Neural progenitor cell (in vitro differentiated cells): ENCODE results near the gene PIWIL4. TPM values are rescaled to one million over a fixed set of nuclear protein-coding genes. Genes with fewer than 3 reads are reported as not detected.

Experiments
- DNase-seq: peaks from one replicate; pipeline ENCODE4 v3.0.0-alpha.2; 2016; ENCODE audit warnings: low spot score
- H2AFZ ChIP-seq: fragments of 200-600 bp; sonication (generic); replicated peaks from 2 replicates; pipeline ENCODE4 v1.6.1; 2016; ENCODE audit warnings: antibody characterized with exemption
- H3F3A ChIP-seq: fragments of 200-600 bp; sonication (generic); 2 replicates; pipeline ENCODE4 v1.6.1; 2016; ENCODE audit warnings: antibody characterized with exemption, low read depth
- H3K27ac ChIP-seq: fragments of 200-600 bp; sonication (generic); 2 replicates; pipeline ENCODE4 v1.5.1; 2016; ENCODE audit warnings: mild to moderate bottlenecking
- H3K27me3 ChIP-seq: fragments of 200-600 bp; sonication (generic); 2 replicates; pipeline ENCODE4 v1.6.1; 2016; ENCODE audit warnings: mild to moderate bottlenecking, moderate library complexity
- H3K36me3 ChIP-seq: fragments of 200-600 bp; sonication (generic); 2 replicates; pipeline ENCODE4 v1.5.1; 2016
- H3K4me1 ChIP-seq: fragments of 200-600 bp; sonication (generic); 2 replicates; pipeline ENCODE4 v1.6.1; 2016; ENCODE audit warnings: mixed run types
- H3K4me2 ChIP-seq: fragments of 200-600 bp; sonication (generic); 2 replicates; pipeline ENCODE4 v1.6.1; 2016
- H3K4me3 ChIP-seq: fragments of 200-600 bp; sonication (generic); 2 replicates; pipeline ENCODE4 v1.5.1; 2016
- H3K79me2 ChIP-seq: fragments of 200-600 bp; sonication (generic); 2 replicates; pipeline ENCODE4 v1.6.1; 2016; ENCODE audit warnings: low read depth
- H3K9ac ChIP-seq: fragments of 200-600 bp; sonication (generic); 2 replicates; pipeline ENCODE4 v1.6.1; 2016
- H3K9me3 ChIP-seq: fragments of 200-600 bp; sonication (generic); 2 replicates; pipeline ENCODE4 v1.5.1; 2016; ENCODE audit warnings: low read depth
- H4K20me1 ChIP-seq: fragments of 200-600 bp; sonication (generic); 2 replicates; pipeline ENCODE4 v1.6.1; 2016; ENCODE audit warnings: low read depth
- H3K27ac Mint-ChIP-seq: 3 replicates; pipeline ENCODE4 v1.8.0; 2021; ENCODE audit warnings: mixed read lengths
- H3K27me3 Mint-ChIP-seq: 2 replicates; pipeline ENCODE4 v1.8.0; 2022; ENCODE audit warnings: low read depth, mild to moderate bottlenecking, inconsistent platforms, moderate library complexity, mixed read lengths; ENCODE audit not compliant: insufficient read depth
- H3K36me3 Mint-ChIP-seq: 3 replicates; pipeline ENCODE4 v1.8.0; 2021; ENCODE audit warnings: mixed read lengths
- H3K4me1 Mint-ChIP-seq: 3 replicates; pipeline ENCODE4 v1.8.0; 2021; ENCODE audit warnings: mixed read lengths
- H3K4me3 Mint-ChIP-seq: 3 replicates; pipeline ENCODE4 v1.8.0; 2021; ENCODE audit warnings: mild to moderate bottlenecking, moderate library complexity, mixed read lengths
- H3K9me3 Mint-ChIP-seq: 3 replicates; pipeline ENCODE4 v1.8.0; 2020; ENCODE audit warnings: mixed read lengths
- EZH2 ChIP-seq: fragments of 200-600 bp; sonication (generic); IDR thresholded peaks from 2 replicates; pipeline ENCODE4 v1.6.1; 2017; ENCODE audit warnings: antibody characterized with exemption, mild to moderate bottlenecking, moderate library complexity
- EZH2phosphoT487 ChIP-seq: fragments of 200-600 bp; sonication (generic); IDR thresholded peaks from 2 replicates; pipeline ENCODE4 v1.6.1; 2017; ENCODE audit warnings: antibody characterized with exemption
- total RNA-seq: library from RNA; depleted of rRNA; stranded (reverse); fragments of >200 nt; gene quantifications from 2 replicates; pipeline ENCODE4 v1.2.3, GENCODE V29; 2015; ENCODE audit warnings: low replicate concordance
- TF ChIP-seq, protein P1 (sequence below): fragments of 200-600 bp; sonication (generic); IDR thresholded peaks from 2 replicates; pipeline ENCODE4 v1.5.1; 2017; ENCODE audit warnings: antibody characterized with exemption, mild to moderate bottlenecking

The PIWIL4 gene
- total RNA-seq, 1 donor from 2014 or later = 1.3 TPM

- TF ChIP-seq EZH2 (no peak), EZH2phosphoT487 (no peak)
- TF ChIP-seq, protein P1, sequence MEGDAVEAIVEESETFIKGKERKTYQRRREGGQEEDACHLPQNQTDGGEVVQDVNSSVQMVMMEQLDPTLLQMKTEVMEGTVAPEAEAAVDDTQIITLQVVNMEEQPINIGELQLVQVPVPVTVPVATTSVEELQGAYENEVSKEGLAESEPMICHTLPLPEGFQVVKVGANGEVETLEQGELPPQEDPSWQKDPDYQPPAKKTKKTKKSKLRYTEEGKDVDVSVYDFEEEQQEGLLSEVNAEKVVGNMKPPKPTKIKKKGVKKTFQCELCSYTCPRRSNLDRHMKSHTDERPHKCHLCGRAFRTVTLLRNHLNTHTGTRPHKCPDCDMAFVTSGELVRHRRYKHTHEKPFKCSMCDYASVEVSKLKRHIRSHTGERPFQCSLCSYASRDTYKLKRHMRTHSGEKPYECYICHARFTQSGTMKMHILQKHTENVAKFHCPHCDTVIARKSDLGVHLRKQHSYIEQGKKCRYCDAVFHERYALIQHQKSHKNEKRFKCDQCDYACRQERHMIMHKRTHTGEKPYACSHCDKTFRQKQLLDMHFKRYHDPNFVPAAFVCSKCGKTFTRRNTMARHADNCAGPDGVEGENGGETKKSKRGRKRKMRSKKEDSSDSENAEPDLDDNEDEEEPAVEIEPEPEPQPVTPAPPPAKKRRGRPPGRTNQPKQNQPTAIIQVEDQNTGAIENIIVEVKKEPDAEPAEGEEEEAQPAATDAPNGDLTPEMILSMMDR = no peak
- H3K36me3 ChIP-seq = no peaks in the 10 kb centered on the region
- peaks cover 2% of the 10 kb centered on the region for H3K27me3 Mint-ChIP-seq
- H3K27me3 ChIP-seq = no peaks in the 10 kb centered on the region
- no peaks in the 10 kb centered on the region for H3F3A ChIP-seq
- no peaks in the 10 kb centered on the region for H3K4me1 ChIP-seq
- no peaks in the 10 kb centered on the region for H4K20me1 ChIP-seq
- no peak overlapping the region for H3K4me3 ChIP-seq
- no peaks in the 10 kb centered on the region for H3K79me2 ChIP-seq
- peaks cover 6% of the 10 kb centered on the region for H3K4me1 Mint-ChIP-seq
- H3K9me3 Mint-ChIP-seq = no peaks in the 10 kb centered on the region
- H3K4me2 ChIP-seq = no peak overlapping the region
- H2AFZ ChIP-seq = no peak overlapping the region
- DNase-seq = no peak
- H3K36me3 Mint-ChIP-seq = no peaks in the 10 kb centered on the region
- no peaks in the 10 kb centered on the region for H3K9me3 ChIP-seq
- H3K4me3 Mint-ChIP-seq = no peak overlapping the region
- H3K27ac Mint-ChIP-seq = no peak overlapping the region
- H3K27ac ChIP-seq = no peak overlapping the region
- no peak overlapping the region for H3K9ac ChIP-seq
Observed at GRCh38 chr11:94559361-94559760, 7.8 kb upstream of the PIWIL4 start.

DNA sequence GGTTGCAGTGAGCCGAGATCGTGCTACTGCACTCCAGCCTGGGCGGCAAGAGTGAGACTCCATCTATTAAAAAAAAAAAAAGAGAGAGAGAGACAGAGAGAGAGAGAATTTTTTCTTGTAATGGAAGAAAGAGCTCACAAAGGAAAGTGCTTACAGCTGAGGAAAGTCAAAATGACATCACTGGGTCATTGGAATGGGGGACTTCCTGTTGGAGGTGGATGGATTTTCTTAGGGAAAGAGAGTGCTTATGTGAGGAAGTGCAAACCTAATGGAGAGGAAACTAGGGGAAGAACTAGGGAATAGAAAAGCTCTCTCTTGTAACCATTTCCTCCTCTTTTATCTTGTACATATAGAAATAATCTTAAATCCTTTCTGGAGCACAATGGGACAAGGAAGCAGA, 6.3 kb upstream of the PIWIL4 start:
- H3K4me3 Mint-ChIP-seq = no peak overlapping the region
- TF ChIP-seq EZH2phosphoT487 = no peak
- TF ChIP-seq, protein P1 = no peak
- TF ChIP-seq EZH2 = no peak
- H3K4me3 ChIP-seq = no peak overlapping the region
- H3K9me3 Mint-ChIP-seq = no peaks in the 10 kb centered on the region
- no peak overlapping the region for H3K9ac ChIP-seq
- no peaks in the 10 kb centered on the region for H3K79me2 ChIP-seq
- H3K4me1 Mint-ChIP-seq = peaks cover 6% of the 10 kb centered on the region
- H3K27me3 ChIP-seq = no peaks in the 10 kb centered on the region
- no peaks in the 10 kb centered on the region for H3K36me3 ChIP-seq
- DNase-seq = no peak
- no peak overlapping the region for H3K27ac ChIP-seq
- no peaks in the 10 kb centered on the region for H4K20me1 ChIP-seq
- no peaks in the 10 kb centered on the region for H3K36me3 Mint-ChIP-seq
- no peaks in the 10 kb centered on the region for H3K27me3 Mint-ChIP-seq
- no peaks in the 10 kb centered on the region for H3F3A ChIP-seq
- H3K4me2 ChIP-seq = no peak overlapping the region
- H3K4me1 ChIP-seq = no peaks in the 10 kb centered on the region
- no peaks in the 10 kb centered on the region for H3K9me3 ChIP-seq
- H2AFZ ChIP-seq = no peak overlapping the region
- H3K27ac Mint-ChIP-seq = no peak overlapping the region

- Histone ChIP-seq H2AFZ (no peak overlapping the region), H3K9ac (no peak overlapping the region), H3K4me2 (no peak overlapping the region), H3K4me1 (no peaks in the 10 kb centered on the region), H3F3A (no peaks in the 10 kb centered on the region), H3K9me3 (no peaks in the 10 kb centered on the region), H3K4me3 (no peak overlapping the region), H4K20me1 (no peaks in the 10 kb centered on the region), H3K79me2 (no peaks in the 10 kb centered on the region), H3K27ac (no peak overlapping the region), H3K27me3 (no peaks in the 10 kb centered on the region), H3K36me3 (no peaks in the 10 kb centered on the region)
- H3K4me3 Mint-ChIP-seq = no peak overlapping the region
- TF ChIP-seq, protein P1 = no peak
- no peak for TF ChIP-seq EZH2
- TF ChIP-seq EZH2phosphoT487 = no peak
- no peaks in the 10 kb centered on the region for H3K36me3 Mint-ChIP-seq
- peaks cover 6% of the 10 kb centered on the region for H3K4me1 Mint-ChIP-seq
- no peaks in the 10 kb centered on the region for H3K27me3 Mint-ChIP-seq
- no peak for DNase-seq
- no peak overlapping the region for H3K27ac Mint-ChIP-seq
- no peaks in the 10 kb centered on the region for H3K9me3 Mint-ChIP-seq
Observed at GRCh38 chr11:94563176-94563847, 3.9 kb upstream of the PIWIL4 start.
